A549 treated with AZD9567 at 1 μM for 4 hours (cell line): ENCODE results near the gene MPHOSPH10. TPM values are rescaled to one million over a fixed set of nuclear protein-coding genes. Genes with fewer than 3 reads are reported as not detected.

Source experiments
- total RNA-seq: library from RNA; stranded (reverse); fragments of 200-300 nt; extraction: Qiagen RNA extraction; gene quantifications from 5 replicates; pipeline ENCODE4 v1.2.3, GENCODE V29; 2022; ENCODE audit not compliant: insufficient read depth

Gene MPHOSPH10
- total RNA-seq: 38.5 to 43.9 TPM (median 40.4 TPM) in 5 replicates

GRCh38 chr2:71130152-71130904, at the start of gene MPHOSPH10, which contains the start of gene MCEE:
TSS of gene MPHOSPH10 (plus strand) at chr2:71130634. CDS start at chr2:71130666, 32 bp downstream.
TSS of gene MCEE (minus strand) at chr2:71130229. CDS start at chr2:71130219, 10 bp downstream.

Other genes starting within 250 kb of the MPHOSPH10 start
- 2.9 to 6.1 TPM (median 4.7 TPM) in 5 replicates for gene VAX2, start 230.1 kb upstream of the MPHOSPH10 start, total RNA-seq
- gene ATP6V1B1, start 194.7 kb upstream of the MPHOSPH10 start, total RNA-seq: 2.0 to 2.4 TPM (median 2.3 TPM) in 4 of 5 replicates, not detected in the other
- gene ANKRD53, start 152.0 kb upstream of the MPHOSPH10 start, total RNA-seq: 0.05 to 0.11 TPM (median 0.09 TPM) in 4 of 5 replicates, not detected in the other
- 75.0 to 86.1 TPM (median 83.6 TPM) in 5 replicates for gene TEX261, start 135.8 kb upstream of the MPHOSPH10 start, total RNA-seq
- gene NAGK, start 62.0 kb upstream of the MPHOSPH10 start, total RNA-seq: 81.6 to 103 TPM (median 91.6 TPM) in 5 replicates
- 4.7 to 12.5 TPM (median 11.1 TPM) in 5 replicates for gene MCEE, start 405 bp upstream of the MPHOSPH10 start, total RNA-seq
- gene PAIP2B, start 96.5 kb downstream of the MPHOSPH10 start, total RNA-seq: 0.22 to 0.37 TPM (median 0.32 TPM) in 4 of 5 replicates, not detected in the other
- gene ZNF638, start 201.1 kb downstream of the MPHOSPH10 start, total RNA-seq: 56.0 to 70.5 TPM (median 61.6 TPM) in 5 replicates